ENCODE results near the gene KIF15.
"Not testable (repeated sequence)": the region's sequence is repeated elsewhere in the genome, so short reads cannot be mapped to it uniquely, and the experiment has no call there.

Gene KIF15, protein sequence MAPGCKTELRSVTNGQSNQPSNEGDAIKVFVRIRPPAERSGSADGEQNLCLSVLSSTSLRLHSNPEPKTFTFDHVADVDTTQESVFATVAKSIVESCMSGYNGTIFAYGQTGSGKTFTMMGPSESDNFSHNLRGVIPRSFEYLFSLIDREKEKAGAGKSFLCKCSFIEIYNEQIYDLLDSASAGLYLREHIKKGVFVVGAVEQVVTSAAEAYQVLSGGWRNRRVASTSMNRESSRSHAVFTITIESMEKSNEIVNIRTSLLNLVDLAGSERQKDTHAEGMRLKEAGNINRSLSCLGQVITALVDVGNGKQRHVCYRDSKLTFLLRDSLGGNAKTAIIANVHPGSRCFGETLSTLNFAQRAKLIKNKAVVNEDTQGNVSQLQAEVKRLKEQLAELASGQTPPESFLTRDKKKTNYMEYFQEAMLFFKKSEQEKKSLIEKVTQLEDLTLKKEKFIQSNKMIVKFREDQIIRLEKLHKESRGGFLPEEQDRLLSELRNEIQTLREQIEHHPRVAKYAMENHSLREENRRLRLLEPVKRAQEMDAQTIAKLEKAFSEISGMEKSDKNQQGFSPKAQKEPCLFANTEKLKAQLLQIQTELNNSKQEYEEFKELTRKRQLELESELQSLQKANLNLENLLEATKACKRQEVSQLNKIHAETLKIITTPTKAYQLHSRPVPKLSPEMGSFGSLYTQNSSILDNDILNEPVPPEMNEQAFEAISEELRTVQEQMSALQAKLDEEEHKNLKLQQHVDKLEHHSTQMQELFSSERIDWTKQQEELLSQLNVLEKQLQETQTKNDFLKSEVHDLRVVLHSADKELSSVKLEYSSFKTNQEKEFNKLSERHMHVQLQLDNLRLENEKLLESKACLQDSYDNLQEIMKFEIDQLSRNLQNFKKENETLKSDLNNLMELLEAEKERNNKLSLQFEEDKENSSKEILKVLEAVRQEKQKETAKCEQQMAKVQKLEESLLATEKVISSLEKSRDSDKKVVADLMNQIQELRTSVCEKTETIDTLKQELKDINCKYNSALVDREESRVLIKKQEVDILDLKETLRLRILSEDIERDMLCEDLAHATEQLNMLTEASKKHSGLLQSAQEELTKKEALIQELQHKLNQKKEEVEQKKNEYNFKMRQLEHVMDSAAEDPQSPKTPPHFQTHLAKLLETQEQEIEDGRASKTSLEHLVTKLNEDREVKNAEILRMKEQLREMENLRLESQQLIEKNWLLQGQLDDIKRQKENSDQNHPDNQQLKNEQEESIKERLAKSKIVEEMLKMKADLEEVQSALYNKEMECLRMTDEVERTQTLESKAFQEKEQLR (N-terminal part only)
- 0.24 to 0.77 reads per million in 2 donors for total RNA-seq

DNA sequence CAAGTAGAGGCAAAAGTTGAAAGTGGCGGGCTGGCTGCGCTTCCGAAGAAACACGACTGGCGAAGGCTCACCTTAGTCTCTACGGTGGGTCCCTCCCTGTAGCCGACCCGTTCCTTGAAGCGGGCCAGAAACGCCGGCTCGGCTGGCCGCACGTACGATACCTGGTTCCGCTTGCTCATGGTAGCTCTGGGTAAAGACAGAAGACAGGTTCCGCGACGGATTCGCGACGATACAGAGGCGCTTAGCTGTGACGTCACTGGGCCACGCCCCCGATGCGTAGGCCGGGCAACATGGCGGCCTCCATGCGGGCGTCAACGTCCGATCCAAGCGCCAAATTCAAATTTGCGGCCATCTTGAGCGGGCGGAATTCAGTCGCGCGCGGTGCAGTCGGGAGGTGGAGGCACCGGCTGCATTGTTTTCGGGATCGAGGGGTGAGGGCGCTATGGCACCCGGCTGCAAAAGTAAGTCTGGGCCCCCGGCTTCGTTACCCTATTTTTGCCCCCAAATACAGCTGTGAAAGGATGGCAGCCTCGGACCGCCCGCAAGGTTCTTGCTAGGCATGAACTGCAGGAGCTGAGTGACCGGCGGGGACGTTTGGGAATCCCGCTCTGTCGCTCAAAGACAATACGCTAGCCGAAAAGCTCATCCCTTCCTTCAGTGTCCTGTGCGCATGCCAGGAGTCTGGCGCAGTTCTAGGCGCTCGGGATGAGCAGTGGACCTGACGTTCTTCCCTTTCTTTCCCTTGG lies at the start of gene KIF15, which contains the start of gene KIAA1143:
Gene KIF15, plus strand, starts transcription at position 371 of the 746 bp plus-strand sequence. Its CDS starts 72 bp downstream, at position 443.
Gene KIAA1143, minus strand, starts transcription at position 196 of the 746 bp plus-strand sequence. Its CDS starts 17 bp downstream, at position 179.
- peak; percentile 98 for DNase-seq

DNA sequence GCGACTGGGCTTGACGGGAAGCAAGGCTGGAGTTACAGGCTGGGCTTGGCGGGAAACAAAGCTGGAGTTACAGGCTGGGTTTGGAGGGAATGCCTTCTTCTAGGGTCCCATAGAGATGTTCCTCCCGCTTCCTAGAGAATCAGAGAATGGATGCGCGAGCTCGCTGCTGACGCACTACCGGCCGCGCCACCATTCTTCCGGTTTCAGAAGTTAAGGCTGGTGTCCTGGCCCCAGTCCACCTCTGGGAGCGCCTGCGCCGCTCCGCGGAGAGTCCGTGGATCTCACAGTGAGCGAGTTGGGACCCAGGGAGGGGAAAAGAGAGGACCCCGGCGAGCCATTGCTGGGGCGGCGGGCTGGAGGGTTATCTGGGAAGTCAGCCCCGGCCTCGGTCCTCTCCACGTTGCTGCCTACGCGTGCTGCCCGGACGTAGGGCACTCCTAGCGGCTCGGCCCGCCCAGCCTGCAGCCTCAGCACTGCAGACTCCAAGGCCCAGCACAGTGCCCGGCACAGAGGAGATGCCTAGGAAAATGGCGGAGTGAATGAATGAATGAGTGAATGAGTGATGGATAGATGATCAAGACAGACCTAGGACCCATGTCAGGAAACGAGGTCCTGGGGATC lies 49.0 kb upstream of the KIF15 start, which contains the start of gene ZNF502:
Gene ZNF502, plus strand, starts transcription at position 206 of the 621 bp plus-strand sequence. CDS start 7,602 bp downstream, outside the sequence.
- DNase-seq = peak; percentile 21

DNA sequence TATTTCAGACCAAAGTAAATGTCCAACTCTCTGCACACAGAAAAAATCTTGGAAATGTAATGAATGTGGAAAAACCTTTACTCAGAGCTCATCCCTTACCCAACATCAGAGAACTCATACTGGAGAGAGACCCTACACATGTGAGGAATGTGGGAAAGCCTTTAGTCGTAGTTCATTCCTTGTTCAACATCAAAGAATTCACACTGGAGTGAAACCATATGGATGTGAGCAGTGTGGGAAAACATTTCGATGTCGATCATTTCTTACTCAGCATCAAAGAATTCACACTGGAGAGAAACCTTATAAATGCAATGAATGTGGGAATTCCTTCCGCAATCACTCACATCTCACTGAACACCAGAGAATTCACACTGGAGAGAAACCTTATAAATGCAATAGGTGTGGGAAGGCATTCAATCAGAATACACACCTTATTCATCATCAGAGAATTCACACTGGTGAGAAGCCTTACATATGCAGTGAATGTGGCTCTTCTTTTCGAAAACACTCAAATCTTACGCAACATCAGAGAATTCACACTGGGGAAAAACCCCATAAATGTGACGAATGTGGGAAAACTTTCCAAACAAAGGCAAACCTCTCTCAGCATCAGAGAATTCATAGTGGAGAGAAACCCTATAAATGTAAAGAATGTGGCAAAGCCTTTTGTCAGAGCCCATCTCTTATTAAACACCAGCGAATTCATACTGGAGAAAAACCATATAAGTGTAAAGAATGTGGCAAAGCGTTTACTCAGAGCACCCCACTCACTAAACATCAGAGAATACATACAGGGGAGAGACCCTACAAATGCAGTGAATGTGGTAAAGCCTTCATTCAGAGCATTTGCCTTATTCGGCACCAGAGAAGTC lies 40.1 kb upstream of the KIF15 start:
- DNase-seq = no peak

DNA sequence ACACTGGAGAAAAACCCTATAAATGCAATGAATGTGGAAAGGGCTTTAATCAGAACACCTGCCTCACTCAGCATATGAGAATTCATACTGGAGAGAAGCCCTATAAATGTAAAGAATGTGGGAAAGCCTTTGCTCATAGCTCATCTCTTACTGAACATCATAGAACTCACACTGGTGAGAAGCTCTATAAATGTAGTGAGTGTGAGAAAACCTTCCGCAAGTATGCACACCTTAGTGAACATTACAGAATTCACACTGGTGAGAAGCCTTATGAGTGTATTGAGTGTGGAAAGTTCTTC lies 39.5 kb upstream of the KIF15 start:
- no peak for DNase-seq

DNA sequence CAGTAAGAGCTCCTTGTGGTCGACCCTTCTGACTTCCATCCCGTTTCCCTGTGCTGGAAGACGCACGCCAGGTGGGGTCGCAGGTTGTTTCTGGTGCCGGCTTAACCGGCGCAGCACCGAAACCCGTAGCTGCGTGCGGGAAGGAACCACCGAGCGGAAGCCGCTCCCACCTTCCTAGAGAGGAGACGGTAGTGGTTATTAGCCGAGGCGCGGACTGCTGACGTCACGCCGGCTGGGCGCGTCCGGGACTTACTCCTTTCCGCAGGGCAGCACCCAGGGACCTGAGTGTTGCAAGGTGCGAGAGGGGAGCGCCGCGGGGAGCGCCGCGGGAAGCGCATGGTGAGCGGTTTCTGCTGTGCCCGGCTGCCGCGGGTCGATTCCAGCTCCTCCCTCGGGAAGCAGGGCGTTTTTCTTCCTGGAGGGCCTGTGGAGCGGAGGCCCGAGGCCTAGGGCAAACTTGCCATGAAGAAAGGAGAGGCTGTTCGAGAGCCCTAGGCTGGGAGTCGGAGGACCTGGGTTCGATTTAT lies 32.1 kb upstream of the KIF15 start, which contains the start of gene ZNF501:
Gene ZNF501, plus strand, starts transcription at position 252 of the 527 bp plus-strand sequence. CDS start 4,787 bp downstream, outside the sequence.
- peak; percentile 68 for DNase-seq

DNA sequence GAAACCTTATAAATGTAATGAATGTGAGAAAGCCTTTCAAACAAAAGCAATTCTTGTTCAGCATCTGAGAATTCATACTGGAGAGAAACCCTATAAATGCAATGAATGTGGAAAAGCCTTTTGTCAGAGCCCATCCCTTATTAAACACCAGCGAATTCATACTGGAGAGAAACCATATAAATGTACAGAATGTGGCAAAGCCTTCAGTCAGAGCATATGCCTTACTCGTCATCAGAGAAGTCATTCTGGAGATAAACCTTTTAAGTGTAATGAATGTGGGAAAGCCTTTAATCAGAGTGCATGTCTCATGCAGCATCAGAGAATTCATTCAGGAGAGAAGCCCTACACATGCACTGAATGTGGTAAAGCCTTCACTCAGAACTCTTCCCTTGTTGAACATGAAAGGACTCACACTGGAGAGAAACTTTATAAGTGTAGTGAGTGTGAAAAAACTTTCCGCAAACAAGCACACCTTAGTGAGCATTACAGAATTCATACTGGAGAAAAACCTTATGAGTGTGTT lies 26.9 kb upstream of the KIF15 start:
- DNase-seq = no peak

DNA sequence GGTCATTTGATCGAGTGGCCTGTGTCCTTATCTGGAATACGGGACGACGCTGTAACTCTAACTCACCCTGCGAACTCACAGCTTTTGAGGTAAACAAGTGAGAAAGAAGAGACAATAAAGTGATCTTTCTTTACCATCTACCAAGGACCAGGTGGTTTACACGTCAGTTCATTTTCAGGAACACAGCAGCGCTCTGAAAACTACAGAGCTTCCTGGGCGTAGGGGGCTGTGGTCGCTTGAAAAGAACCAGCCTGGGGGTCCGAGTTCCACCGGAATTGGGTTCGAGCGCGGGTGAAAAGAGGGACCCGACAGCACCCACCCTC lies 532 bp upstream of the KIF15 start:
- DNase-seq = no peak

DNA sequence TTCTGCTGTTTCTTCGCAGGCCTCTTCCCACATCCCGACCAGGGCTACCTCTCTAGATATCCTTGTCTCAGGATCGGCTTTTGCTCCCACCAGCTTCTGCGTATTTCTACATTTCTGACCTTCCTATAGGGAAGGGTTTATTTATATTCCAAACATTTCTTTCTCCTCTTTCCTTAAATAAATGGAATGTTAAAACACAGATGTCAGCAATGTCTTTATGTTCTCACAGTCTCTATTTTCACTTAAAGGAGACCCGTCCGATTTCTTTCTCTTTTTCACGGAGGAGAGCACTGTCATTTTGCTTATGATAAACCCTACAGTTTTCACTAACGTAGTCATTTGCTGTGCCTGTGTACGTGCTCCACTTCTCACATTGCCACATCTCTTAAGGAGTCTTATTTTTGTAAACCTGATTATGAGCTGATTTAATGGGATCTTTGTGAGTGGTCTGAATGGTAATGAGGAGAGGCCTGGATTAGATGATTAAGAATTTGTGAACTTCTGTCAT lies 630 bp downstream of the KIF15 start:
- no peak for DNase-seq

DNA sequence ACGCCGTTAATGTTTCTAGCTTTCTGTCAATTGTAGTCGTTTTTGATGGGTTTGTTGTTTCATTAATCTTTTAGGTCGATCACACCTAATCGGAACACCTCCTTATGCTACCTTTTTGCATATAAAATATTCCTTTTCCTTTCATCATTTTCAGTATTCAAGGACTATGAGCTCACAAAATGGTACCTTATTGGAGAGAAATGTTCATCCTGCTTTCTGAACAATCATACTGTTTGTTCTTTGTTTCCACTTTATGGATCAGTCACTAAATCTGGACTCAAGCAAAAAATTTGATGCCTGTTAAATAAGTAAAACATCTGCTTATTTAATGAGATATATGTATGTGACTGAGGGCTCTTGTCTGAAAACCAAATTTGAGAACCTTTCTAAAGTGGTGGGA lies 1.1 kb downstream of the KIF15 start:
- no peak for DNase-seq

DNA sequence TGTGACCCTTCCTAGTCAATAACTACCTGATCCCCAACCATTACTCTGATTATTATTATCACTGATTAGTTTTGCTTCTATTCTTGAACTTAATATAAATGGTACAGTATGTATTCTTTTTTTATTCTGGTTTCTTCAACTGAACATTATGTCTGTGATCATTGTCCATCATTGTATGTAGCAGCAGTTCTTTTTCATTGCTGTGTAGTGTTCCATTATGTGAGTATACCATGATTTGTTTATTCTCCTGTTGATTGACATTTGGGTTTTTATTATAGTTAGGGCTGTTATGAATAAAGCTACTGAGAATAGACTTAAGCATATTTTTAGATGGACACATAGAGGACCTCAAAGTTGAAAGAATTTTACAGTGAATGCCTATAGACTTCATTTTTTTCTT lies 2.7 kb downstream of the KIF15 start:
- no peak for DNase-seq

DNA sequence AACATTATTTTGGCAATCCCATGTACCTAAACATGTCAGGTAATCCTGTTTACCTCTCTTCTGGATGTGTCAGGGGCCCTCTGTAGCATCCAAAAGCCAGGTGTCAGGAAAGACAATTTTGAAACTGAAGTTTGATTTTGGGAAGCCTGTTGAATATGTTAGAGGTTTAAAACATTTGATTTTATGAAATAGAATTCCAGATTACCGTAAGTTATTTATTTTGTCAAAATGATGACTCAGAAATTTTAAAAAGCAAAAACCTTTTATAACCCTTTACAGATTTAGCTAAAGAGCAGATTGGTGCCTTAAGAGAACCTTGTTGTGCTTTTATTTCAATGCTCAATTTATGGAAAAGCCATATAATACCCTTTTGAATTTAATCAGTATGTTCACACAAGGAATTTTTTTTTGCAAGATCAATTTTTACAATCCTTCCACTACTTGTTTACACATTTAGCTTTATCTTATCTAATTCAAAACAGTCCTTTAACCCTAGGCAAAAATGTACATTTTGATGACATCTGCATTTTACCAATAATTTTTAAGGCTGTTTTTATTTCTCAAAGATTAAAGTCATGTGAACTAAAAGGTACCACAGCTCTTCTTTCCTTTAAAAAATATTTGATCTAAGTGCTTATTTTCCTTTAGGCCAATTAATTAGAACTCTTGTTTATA lies 10.0 kb downstream of the KIF15 start:
- DNase-seq = no peak

DNA sequence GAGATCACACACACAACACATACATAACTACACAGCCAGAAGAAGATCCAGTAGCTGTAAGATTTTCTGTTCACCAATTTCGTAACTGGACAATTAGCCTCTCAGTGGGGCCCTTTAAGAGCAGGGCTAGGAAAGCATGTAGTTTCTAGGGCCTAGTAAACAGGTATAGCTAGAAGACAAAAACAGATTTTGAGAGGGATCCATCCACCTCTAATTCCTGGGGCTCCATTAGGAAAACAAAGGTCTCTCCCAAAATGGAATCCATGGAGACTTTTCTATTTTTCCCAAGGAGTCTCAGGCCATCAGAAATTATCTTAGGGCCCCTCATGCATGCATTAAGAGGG lies 10.5 kb downstream of the KIF15 start:
- DNase-seq = no peak

DNA sequence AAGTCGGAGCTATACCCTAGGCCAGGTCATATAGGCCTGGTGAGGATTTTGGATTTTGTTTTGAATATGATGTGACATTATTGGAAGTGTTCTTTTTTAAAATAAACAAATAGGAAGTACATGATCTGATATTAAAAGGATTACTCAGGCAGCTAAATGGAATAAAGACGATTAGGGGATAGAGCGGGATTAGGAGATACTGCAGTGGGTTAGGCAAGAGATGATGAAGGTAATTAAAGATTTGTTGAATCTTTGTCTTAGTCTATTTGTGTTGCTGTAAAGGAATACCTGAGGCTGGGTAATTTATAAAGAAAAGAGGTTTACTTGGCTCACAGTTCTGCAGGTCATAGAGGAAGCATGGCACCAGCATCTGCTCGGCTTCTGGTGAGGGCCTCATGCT lies 21.3 kb downstream of the KIF15 start:
- no peak for DNase-seq

DNA sequence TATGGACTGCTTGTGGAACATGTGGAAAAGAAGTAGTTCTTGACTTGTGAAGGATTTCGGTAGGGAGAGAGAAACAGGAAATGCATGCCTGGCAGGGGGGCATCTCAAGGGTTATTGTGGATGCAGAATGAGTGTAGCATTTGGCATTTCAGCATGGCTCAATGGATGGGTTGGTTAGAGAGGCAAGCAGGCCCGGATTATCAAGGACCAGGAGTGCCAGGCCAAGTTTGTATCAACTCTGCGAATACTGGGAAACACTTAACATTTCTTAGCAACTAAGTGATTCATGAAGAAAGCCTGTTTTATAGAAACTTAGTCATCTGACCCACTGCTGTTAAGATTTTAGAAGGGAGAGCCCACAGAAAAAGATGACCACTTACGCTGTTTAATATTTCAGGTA lies 33.6 kb downstream of the KIF15 start:
- no peak for DNase-seq

DNA sequence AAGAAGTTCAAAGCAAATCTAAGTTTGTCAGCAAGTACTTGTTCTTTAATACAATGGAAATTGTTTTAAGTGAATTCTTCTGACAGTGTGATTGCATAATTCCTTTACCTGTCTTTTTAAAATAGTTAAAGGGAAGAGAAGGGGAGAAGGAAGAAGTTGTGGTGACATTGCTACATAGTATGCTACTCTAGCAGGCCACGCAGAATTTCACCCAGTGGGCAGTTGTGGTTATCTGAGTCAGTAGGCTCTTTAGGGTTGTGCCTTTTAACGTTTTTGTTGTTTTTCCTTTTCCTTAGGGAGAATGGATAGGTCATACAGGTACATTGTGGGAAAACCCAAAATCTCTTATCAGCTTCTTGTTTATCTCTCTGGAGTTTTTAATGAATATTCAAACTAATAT lies 40.4 kb downstream of the KIF15 start:
- DNase-seq = no peak

DNA sequence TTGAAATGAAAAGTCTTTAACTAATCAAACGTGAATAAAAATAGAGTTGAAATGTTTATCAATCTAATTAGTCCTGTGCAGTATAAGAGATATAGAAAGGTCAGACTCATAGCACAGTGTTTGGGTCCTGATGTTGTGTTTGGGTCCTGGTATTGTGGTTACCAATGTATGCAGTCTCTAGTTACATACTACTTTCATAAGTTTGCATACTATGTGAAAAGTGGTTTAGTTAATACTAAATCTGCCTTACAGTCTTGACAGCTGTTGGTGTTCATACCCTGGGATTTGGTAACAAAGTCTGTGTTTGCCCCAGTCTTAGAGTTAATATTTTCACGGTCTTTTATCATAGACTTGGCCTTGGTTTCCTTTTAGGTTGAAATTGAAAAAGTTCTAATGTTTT lies 41.7 kb downstream of the KIF15 start:
- no peak for DNase-seq

DNA sequence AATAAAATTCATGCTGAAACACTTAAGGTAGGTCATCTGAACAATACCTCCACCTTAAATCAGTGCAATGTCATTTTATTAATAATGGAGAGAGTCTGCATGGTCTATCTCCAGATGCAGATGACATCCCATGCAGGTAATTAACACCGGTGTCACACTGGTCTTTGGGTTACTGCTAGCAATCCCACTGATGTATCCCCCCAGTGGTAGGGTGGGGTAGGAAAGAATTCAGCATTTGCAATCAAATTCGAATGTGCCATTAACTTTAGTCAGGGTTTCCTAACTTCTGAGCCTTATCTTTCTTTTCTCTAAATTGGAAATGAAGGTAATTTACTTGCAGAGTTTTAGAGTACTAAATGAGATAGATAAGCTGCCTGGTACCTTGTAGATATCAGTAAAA lies 44.4 kb downstream of the KIF15 start:
- DNase-seq = no peak

DNA sequence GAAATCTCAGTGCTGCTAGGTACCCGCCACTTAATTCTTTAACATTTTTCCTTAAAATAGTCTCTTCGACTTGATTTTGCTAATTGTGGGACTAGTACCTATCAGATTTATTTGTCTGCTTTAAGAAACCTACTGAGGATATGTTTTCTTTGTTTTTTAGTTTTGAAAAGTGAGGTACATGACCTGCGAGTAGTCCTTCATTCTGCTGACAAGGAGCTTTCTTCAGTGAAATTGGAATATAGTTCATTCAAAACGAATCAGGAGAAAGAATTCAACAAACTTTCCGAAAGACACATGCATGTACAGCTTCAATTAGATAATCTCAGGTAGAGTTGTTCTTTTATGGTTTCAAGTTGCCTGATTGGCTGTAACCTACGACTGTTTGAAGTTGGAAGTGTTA lies 53.2 kb downstream of the KIF15 start:
- DNase-seq = no peak

DNA sequence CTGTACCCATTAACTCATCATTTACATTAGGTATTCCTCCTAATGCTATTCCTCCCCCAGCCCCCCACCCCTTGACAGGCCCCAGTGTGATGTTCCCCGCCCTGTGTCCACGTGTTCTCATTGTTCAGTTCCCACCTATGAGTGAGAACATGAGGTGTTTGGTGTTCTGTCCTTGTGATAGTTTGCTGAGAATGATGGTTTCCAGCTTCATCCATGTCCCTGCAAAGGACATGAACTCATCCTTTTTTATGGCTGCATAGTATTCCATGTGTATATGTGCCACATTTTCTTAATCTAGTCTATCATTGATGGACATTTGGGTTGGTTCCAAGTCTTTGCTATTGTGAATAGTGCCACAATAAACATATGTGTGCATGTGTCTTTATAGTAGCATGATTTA lies 54.7 kb downstream of the KIF15 start:
- not testable (repeated sequence) for DNase-seq
